Ovary (tissue), 9 donors: ENCODE measurements around the gene AGBL5. TPM values are rescaled to one million over a fixed set of nuclear protein-coding genes. Genes with fewer than 3 reads are reported as not detected.
A peak's percentile ranks its signal among the peaks of the same experiment; 100 is the strongest.

Experiments used
- DNase-seq, 5 donors: peaks; one replicate each; pipeline ENCODE4 v3.0.0-alpha.2; 2019 to 2020
- H3K27ac ChIP-seq, 2 donors: fragments of 200-600 bp; one replicate each; pipeline versions ENCODE4 v1.5.1 to v1.8.0; 2019 to 2022
- H3K27me3 ChIP-seq: fragments of 200-600 bp; one replicate; pipeline ENCODE4 v1.8.0; 2022
- H3K36me3 ChIP-seq: fragments of 200-600 bp; sonication (generic); one replicate; pipeline ENCODE4 v1.5.1; 2019
- H3K4me1 ChIP-seq: one replicate; pipeline ENCODE4 v1.8.1; 2013; ENCODE audit warnings: mild to moderate bottlenecking, moderate library complexity; ENCODE audit not compliant: insufficient read depth
- H3K4me3 ChIP-seq: fragments of 200-600 bp; sonication (generic); one replicate; pipeline ENCODE4 v1.5.1; 2017
- H3K9me3 ChIP-seq, 2 donors: fragments of 200-600 bp in 1 of 2; sonication (generic) in 1 of 2; one replicate each; pipeline versions ENCODE4 v1.5.1 to v1.8.1; 2013 to 2019; ENCODE audit warnings: mild to moderate bottlenecking in 1 of 2, moderate library complexity in 1 of 2
- EP300 ChIP-seq: sonication (generic); formaldehyde crosslinking; IDR thresholded peaks from one replicate; pipeline ENCODE4 v1.6.1; 2017; ENCODE audit warnings: antibody characterized with exemption
- POLR2A ChIP-seq: fragments of 450-650 bp; IDR thresholded peaks from one replicate; pipeline ENCODE4 v1.6.1; 2017; ENCODE audit warnings: antibody characterized with exemption, mild to moderate bottlenecking, moderate library complexity
- WGBS, 3 donors: extraction: QIAGEN DNeasy Blood & Tissue Kit in 1 of 3; methylation state at CpG; one replicate each; pipeline versions ENCODE4 v1.1.5 to v1.1.7; 2013 to 2017; 5-methylcytosine and 5-hydroxymethylcytosine counted together
- intact Hi-C, 4 donors: fragments of 100-400 bp; cut with DNase I; formaldehyde crosslinking; loops; one replicate each; pipeline versions ENCODE4 v1.11.0 to v1.15.1; 2022 to 2023
- polyA plus RNA-seq, 2 donors: library from polyadenylated mRNA; stranded (reverse); fragments of 200-250 nt in 1 of 2; fragments of 350-450 nt in 1 of 2; fragmentation: Illumina TruSeq in 1 of 2; extraction: RNeasy Lipid Tissue Mini Kit (QIAGEN cat#74804) in 1 of 2; gene quantifications; one replicate each; pipeline ENCODE4 v1.2.3, GENCODE V29; 2013 to 2014
- total RNA-seq, 7 donors: library from RNA; depleted of rRNA in 2 of 7; stranded (reverse); fragments of >200 nt in 2 of 7; fragmentation: NEBNext Ultra II Directional in 3 of 7; extraction: Animal tissue kit (Norgen Biotek cat#: 25700) in 3 of 7; gene quantifications; one replicate each; pipeline versions ENCODE4 v1.1.0 to v1.2.4, GENCODE V29; 2016 to 2023
- TF ChIP-seq, protein P1 (sequence below), 3 donors: fragments of 450-650 bp in 2 of 3; fragments of 200-600 bp in 1 of 3; IDR thresholded peaks; one replicate each; pipeline versions ENCODE4 v1.5.1 to v1.8.0; 2016 to 2022; ENCODE audit warnings: antibody characterized with exemption in 3 of 3, mild to moderate bottlenecking in 1 of 3
- donor health status: DM: no; HTN: no; CAD: no; lungs with moderate emphysema.
- donor health status: DM: no; HTN: no; CAD: no.
- donor health status: Bipolar disorder and iron deficiency.
- donor health status: DM: yes; HTN: yes; CAD: no.
- donor health status: DM: no; HTN: no; CAD: no.
- donor health status: DM: yes; HTN: yes; CAD: no.

The AGBL5 gene
- total and polyA plus RNA-seq, 9 donors: 11.7 to 26.9 (median 23.9) TPM

DNA sequence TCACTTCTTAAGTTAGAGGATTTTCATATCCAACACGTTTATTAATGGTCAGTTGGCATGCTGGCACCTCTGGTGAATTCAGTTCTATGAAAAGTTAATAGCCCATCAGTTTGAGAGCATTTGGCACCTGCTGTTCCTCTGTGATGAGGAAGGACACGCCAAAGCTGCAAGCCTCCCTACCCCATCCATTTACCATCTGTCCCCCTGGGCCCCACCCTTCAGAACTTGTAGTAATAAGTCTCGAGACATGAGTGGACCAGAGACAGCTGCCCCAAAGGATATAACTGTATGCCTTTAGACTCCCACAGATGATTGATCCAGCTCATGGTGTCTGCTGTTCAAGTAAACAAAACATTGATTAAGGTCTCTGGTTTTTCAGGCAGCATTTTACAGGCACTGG is 13.7 kb downstream of the AGBL5 start:
- Histone ChIP-seq H3K27me3 (no peaks in the 10 kb centered on the region), H3K4me1 (peaks cover 2% of the 10 kb centered on the region), H3K27ac (no peak overlapping the region), H3K9me3 (no peaks in the 10 kb centered on the region), H3K4me3 (no peak overlapping the region), H3K36me3 (no peaks in the 10 kb centered on the region)
- intact Hi-C loops: no loop called here
- TF ChIP-seq, protein P1, sequence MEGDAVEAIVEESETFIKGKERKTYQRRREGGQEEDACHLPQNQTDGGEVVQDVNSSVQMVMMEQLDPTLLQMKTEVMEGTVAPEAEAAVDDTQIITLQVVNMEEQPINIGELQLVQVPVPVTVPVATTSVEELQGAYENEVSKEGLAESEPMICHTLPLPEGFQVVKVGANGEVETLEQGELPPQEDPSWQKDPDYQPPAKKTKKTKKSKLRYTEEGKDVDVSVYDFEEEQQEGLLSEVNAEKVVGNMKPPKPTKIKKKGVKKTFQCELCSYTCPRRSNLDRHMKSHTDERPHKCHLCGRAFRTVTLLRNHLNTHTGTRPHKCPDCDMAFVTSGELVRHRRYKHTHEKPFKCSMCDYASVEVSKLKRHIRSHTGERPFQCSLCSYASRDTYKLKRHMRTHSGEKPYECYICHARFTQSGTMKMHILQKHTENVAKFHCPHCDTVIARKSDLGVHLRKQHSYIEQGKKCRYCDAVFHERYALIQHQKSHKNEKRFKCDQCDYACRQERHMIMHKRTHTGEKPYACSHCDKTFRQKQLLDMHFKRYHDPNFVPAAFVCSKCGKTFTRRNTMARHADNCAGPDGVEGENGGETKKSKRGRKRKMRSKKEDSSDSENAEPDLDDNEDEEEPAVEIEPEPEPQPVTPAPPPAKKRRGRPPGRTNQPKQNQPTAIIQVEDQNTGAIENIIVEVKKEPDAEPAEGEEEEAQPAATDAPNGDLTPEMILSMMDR (IDR thresholded peaks at IDR 0.05): no peak
- TF ChIP-seq EP300 (no peak), POLR2A (no peak)
- DNase-seq: no peak
- WGBS, 3 donors: 74 to 78% (median 77%) methylated on average over 3 of the region's 3 CpGs

DNA sequence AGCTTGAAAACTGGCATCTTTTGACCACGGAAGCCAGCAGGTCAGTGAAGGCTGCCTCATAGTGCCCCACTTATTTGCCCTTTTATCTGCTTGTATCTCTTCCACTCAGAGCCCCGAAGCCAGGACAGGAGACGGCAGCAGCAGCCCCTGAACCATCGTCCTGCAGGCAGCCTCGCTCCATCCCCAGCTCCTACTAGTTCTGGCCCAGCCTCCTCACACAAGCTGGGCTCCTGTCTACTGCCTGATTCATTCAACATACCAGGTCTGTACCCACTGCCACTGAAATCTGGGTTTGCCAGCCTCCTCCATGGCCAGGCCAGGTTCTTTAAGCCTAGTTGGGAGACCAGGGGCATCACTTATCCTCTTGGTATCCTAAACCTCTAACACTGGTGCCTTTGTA is 15.9 kb downstream of the AGBL5 start:
- H3K27me3 ChIP-seq: no peaks in the 10 kb centered on the region
- peaks cover 4% of the 10 kb centered on the region for H3K4me1 ChIP-seq
- no peak overlapping the region for H3K4me3 ChIP-seq
- no peaks in the 10 kb centered on the region for H3K36me3 ChIP-seq
- peak in 2 of 5 donors; percentile 8 to 25 for DNase-seq
- no peaks in the 10 kb centered on the region for H3K9me3 ChIP-seq
- H3K27ac ChIP-seq: no peak overlapping the region
- TF ChIP-seq POLR2A (no peak), EP300 (no peak)
- TF ChIP-seq, protein P1 (IDR thresholded peaks at IDR 0.05): no peak
- intact Hi-C loops: no loop called here
- WGBS, 3 donors: 84 to 88% (median 86%) methylated on average over 5 of the region's 5 CpGs

- intact Hi-C loops: no loop called here
- H3K4me1 ChIP-seq: peaks cover 7% of the 10 kb centered on the region
- no peak overlapping the region for H3K4me3 ChIP-seq
- no peaks in the 10 kb centered on the region for H3K9me3 ChIP-seq
- DNase-seq: peak in 2 of 5 donors; percentile 21 to 35
- H3K36me3 ChIP-seq: no peaks in the 10 kb centered on the region
- H3K27me3 ChIP-seq: no peaks in the 10 kb centered on the region
- TF ChIP-seq POLR2A: no peak
- TF ChIP-seq, protein P1 (IDR thresholded peaks at IDR 0.05): no peak
- no peak for TF ChIP-seq EP300
- 86 to 92% (median 88%) methylated on average over 6 of the region's 6 CpGs for WGBS, 3 donors
- H3K27ac ChIP-seq: no peak overlapping the region
Observed at GRCh38 chr2:27069436-27069835, 18.0 kb downstream of the AGBL5 start.

- Histone ChIP-seq H3K36me3 (no peaks in the 10 kb centered on the region), H3K4me1 (peaks cover 12% of the 10 kb centered on the region), H3K4me3 (no peak overlapping the region), H3K9me3 (no peaks in the 10 kb centered on the region), H3K27me3 (no peaks in the 10 kb centered on the region), H3K27ac (no peak overlapping the region)
- TF ChIP-seq POLR2A (no peak), EP300 (no peak)
- TF ChIP-seq, protein P1 (IDR thresholded peaks at IDR 0.05): no peak
- intact Hi-C loops: no loop called here
- DNase-seq: peak in 2 of 5 donors; percentile 17 to 28
- WGBS, 3 donors: 63 to 76% (median 68%) methylated on average over 8 of the region's 8 CpGs
Observed at GRCh38 chr2:27069961-27070618, 18.6 kb downstream of the AGBL5 start.
